NCI-H1930 (cell line): ENCODE measurements around the gene PKHD1.
"Not testable (repeated sequence)": the region's sequence is repeated elsewhere in the genome, so short reads cannot be mapped to it uniquely, and the experiment has no call there.

Source experiments
- DNase-seq, 2 experiments: peaks; one replicate each; lab custom pipeline; 2025; lab: John Stamatoyannopoulos, UW

Gene PKHD1

DNA sequence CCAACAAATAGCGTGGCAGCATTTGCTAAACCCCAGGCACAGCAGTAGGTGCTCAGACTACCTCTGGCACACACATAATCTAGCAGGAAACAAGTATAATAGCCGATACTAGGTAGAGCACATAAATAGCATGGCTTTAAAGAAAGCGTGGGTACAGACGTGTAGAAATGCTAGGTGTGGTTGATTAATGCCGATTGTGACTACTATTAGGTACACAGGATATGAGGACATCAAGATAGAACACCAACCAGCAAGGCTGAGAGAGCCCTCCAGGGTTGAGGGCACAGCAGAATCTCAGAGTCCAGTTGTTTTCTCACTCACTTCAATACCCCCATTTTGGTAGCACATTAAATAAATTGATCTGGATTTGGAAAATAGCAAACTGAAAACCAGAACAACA is 100.5 kb downstream of the PKHD1 start:
- no peak for DNase-seq

GRCh38 chr6:51983564-51983963 is 103.8 kb downstream of the PKHD1 start:
- DNase-seq, result no peak

DNA sequence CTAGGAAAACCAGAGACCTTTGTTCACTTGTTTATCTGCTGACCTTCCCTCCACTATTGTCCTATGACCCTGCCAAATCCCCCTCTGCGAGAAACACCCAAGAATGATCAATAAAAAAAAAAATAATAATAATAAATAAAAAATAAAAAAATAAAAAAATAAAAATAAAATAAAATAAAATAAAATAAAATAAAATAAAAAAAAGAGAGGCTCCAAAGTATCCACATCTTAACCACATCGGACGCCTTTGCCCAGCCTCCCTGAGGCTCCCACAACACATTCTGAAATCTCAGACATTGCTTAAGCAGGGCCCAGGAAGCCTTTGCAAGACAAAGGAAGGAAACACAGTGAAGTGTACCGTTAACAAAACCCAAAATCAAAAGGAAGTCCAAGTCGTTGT is 104.7 kb downstream of the PKHD1 start:
- DNase-seq, result not testable (repeated sequence)

DNA sequence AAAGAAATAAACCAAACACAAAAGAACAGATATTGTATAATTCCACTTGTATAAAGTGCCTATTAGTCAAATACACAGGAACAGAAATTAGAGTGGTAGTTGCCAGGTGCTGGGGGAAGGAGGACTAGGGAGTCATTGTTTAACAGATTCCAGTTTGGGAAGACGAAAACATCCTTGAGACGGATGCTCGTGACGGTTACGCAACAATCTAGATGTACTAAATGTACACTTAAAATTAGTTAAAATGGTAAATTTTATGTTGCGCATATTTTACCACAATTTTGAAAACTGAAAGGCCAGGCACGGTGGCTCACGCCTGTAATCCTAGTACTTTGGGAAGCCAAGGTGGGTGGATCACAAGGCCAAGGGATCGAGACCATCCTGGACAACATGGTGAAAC is 111.0 kb downstream of the PKHD1 start:
- no peak for DNase-seq

GRCh38 chr6:51972659-51973058 is 114.8 kb downstream of the PKHD1 start:
- DNase-seq, result no peak

DNA sequence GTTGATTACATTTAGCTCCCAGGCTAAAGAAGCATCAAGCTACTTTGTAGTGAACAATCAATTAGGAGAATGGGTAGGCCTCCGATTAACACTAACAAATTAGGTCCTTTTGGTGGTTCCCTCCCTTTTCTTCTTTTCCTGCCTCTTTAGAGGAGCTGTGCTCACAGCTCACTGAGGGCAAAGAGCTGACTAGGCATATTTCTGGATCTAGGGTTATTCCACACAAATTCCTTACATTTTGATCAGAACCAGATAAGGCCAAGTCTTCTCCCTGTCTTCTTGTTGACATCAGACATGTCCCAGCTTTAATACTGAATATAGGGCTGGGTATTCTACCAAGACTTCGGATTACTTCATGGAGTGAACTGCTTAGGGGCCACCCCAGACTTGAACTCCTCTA is 119.1 kb downstream of the PKHD1 start:
- DNase-seq, result no peak

DNA sequence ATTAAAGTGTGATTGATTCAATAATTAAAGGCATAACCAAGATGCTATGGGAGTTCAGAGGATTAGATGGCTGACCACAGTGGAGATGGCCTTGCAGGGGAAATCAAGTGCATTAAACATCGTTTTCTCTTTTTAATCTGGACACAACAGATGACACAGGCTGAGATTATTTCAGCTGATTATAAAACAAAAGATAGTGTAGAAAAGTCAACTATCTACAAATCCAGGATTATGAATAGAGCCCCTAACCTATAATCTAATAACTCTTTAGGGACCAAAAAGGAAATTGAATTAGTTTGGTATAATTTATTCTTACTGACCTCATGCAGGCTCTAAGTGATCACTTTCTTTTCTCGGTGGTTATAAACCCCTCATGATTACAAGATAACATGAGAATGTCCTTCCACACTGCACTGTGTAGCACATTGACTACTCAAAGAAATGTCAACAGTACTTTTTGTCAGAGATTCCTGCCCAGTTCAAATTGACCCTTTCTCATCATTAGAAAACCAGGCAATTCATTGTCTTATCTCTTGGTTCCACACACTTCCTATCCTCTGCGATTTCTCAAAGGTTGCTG is 122.1 kb downstream of the PKHD1 start:
- DNase-seq, result no peak

DNA sequence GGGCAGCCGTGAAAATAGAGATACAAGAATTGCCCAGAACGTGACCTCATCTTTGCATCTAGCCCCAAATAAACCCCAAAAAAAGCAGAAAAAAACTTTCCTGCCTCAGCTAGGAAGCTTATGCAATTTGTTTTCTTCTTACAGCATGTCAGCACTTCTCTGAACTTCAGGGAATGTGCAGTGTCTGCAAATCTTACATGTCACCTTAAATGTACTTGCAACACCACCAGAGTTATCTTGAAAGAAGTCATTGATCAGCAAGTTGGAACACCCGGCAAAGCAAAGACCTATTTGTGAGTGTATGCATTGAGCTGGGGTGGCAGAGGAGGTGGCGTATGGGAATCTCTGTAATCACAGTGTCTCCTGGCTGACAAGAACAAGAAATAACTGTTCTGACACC is 123.4 kb downstream of the PKHD1 start:
- DNase-seq, result no peak

DNA sequence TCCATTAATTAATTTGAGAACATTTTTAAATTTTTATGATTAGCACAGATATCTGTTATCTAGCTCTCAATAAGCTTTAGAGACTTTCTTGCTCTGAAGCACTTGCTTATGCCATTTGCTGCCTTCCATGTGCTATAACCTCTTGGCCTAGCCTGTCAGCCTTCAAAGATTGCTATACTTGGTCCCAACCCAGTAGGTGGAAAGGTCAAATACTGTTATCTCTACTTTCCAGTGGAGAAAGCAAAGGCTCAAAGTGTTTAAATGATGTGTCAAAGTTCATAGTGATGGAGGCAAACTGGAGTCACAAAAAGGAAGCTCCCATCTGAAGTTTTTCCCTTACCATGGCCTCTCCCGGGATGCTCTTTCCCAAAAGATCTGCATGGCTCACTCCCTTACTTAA is 125.1 kb downstream of the PKHD1 start:
- DNase-seq, result no peak

- DNase-seq, result no peak
These were observed 127.0 kb downstream of the PKHD1 start for GRCh38 chr6:51960419-51960818.

DNA sequence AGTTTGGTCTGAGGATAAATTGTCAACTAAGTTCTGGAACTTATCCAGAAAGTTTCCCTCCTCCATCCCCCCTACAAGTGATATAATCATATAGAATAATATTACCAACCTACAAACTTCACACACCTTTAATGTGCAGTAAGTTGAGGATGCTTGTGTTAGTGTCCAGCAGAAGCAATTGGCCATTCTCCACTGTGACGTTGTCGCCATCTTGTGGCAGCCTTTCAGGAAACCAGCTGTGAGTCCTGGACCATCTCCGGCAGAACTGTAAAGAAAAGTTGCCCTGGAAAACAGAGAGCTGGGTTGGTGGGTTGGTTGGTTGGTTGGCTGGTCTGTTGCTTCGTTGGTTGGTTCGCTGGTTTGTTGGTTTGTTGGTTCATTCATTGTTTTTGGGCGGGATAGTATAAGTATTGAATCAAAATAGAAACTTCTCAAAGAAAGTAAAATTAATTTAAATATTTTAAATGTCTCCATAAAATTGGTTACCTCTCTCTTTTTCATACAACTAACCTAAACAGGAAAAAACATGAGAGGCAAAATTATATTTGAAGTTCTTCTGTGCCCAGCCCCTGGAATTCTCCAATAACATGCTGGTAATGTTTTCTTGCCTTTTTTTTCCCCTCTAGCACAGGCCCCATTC is 127.5 kb downstream of the PKHD1 start:
- DNase-seq, result peak; percentile 43 to 57

- DNase-seq, result no peak
These were observed 132.7 kb downstream of the PKHD1 start for GRCh38 chr6:51954681-51955080.

DNA sequence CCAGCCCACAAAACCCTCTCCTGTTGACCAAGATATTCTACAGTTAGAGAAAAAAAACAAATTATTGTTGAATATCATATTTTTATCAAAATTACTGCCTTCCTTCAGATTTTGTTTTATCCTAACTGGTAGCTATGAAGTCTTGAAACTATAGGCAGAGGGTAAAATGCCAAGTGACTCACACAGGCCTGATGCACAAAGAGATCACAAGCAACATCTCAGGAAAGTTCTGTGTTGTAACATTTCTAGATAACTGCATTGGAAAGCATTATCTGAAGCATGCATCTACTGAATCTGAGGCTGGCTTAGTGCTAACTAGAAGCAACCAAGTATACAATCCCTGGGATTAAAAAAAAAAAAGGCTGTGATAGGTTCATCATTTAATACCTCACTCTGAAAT is 134.2 kb downstream of the PKHD1 start:
- DNase-seq, result no peak

DNA sequence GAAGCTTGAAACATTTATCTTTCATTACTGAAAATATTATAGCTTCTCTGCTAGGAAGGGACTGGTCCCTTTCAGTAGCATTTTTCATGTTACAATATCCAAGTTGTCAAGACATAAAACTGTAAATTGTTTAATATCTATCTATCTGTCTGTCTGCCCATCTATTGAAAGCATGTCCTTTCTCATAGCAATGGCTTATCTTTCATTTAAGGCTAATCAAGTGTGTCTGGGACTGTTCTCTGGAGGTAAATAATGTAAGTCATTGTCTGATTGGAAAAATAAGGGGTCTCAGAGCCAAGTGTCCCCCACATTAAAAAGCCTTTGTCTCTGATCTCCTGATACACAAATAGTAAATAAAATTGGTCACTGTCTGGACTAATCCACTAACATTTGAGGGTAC is 135.5 kb downstream of the PKHD1 start:
- no peak for DNase-seq

- no peak for DNase-seq
These were observed 137.9 kb downstream of the PKHD1 start for GRCh38 chr6:51949526-51949925.

- not testable (repeated sequence) for DNase-seq
These were observed 147.7 kb downstream of the PKHD1 start for GRCh38 chr6:51939695-51940094.

DNA sequence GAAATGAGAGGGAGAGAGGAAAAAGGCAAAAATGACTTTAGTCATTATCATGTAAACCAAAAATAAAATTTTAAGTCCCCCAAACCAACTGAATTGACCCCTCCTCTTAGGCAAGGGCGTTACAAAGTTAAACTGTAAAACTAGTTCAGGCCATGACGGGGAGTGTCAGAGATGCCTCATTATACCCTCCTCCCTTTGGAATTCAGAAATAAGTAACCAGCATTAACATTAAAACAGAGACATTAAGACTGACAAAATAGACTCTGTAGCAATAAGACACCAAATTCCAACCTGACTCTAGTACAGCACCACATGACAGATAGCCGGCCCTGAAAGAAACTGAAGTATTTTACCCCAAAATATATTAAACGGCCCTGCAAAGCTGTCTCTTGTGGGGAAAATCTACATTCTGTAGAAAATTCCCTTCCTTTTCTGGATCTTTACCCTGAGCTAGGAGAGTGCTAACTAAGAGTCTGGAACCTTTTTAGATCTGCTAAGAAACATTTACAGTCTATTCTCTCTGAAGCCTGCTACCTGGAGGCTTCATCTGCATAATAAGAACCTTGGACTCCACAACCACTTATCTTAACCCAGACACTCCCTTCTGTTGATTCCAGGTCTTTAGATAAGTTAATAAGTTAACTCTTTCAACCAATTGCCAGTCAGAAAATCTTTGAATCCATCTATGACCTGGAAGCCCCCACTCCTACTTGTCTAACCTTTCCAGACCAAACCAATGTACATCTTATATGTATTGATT is 150.7 kb downstream of the PKHD1 start:
- DNase-seq, result no peak

DNA sequence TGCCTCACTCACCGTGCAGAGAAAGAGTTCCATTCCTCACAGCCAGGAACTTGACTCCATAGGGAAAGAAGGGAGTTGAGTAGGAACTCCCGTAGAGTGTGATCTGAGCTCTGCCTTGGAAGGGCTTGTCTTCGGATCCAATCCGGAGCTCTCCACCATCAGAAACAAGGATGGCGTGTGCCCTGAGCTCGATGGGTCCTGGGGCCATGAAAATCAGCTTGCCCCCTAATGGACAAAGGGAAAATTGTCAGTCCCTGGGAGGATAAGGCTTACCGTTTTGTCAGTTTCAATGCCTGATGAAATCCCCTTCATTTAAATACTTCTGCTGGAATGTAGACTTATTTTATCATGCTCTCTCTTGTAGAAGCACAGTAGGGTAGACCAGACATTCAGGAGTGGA is 153.3 kb downstream of the PKHD1 start:
- DNase-seq, result no peak

GRCh38 chr6:51932956-51933355 is 154.5 kb downstream of the PKHD1 start:
- no peak for DNase-seq

- no peak for DNase-seq
These were observed 156.8 kb downstream of the PKHD1 start for GRCh38 chr6:51930602-51931001.

DNA sequence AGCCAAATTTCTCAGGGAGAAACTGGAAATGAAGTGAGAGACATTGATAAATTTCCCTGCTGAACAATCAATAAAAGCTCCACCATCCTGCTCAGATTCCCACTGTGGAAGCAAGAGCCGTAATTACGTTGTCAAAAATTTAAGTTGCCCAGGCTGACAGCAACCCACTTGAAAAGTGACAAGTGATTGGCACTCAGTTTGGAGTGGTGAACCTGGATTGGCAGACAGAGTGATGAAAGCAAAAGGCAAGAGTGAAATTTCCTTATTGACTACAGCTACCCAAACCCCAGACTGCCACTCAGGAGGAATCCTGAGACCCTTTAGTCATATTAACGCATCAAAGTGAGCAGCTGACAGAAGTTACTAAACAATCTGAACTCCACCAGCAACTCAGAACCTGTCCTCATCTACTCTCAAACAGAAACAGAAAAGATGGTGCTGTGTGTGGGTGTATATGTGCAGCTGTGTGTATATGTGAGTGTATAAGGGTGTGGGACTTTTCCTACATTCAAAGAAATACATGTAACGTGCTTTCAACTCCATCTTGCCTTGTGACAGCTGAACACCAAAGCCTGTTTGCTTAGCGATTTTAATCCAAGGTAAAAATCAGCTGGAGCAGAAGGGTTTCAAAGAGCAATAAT is 157.4 kb downstream of the PKHD1 start:
- DNase-seq, result no peak

DNA sequence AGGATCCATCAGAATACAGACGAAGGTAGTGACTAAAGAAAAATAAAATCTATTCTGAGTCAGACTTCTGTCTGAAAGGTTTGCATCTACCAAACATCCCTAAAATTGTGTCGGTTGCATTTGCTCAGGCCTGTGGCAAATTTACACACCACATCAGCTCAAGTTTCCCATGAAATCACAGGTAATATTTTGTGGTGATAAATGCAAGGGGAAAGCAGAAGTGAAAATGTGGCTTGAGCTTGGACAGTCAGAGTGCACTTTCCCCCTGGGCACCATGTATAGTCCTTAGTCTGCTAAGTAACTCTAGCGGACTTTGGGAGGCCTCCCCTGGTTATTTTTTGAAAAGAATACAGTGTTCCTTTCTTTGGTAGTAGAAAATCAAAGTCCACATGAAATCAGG is 159.1 kb downstream of the PKHD1 start:
- DNase-seq, result no peak

DNA sequence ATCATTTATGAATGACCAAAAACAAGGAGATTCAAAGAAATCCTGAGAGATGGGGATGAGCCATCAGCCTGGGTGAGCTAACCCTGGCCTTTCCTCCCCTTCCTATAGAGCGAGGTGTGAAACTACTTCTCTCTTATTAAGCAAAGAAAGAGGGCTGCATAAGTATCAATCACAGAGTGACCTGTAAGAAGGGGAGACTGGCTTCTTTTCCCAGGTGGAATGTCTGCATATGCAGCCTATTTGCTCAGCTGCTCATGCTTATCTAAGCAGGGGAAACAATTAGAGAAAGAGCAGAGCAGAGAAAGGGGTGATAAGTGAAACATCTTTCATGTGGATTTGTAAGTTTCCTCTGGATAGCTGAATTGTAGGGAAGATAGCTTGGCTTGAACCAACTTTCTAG is 160.0 kb downstream of the PKHD1 start:
- DNase-seq, result no peak
